Gastrocnemius medialis (tissue), 4 donors: Measurements from ENCODE around the gene SRSF8.

Experiments
- POLR2A ChIP-seq, 2 donors: fragments of 450-650 bp; IDR thresholded peaks; one replicate each; pipeline ENCODE4 v1.6.1; 2017; ENCODE audit warnings: antibody characterized with exemption in 2 of 2, mild to moderate bottlenecking in 2 of 2, moderate library complexity in 2 of 2
- TF ChIP-seq, protein P1 (sequence below), 5 experiments: fragments of 450-650 bp in 3 of 5; fragments of 200-600 bp in 2 of 5; sonication (generic) in 2 of 5; IDR thresholded peaks in 4 of 5; conservative IDR thresholded peaks in 1 of 5; 1 replicate in 4 of 5; 2 replicates in 1 of 5; pipeline ENCODE4 v1.5.1; 2016 to 2019; ENCODE audit warnings: antibody characterized with exemption in 5 of 5, mild to moderate bottlenecking in 3 of 5, moderate library complexity in 3 of 5

DNA sequence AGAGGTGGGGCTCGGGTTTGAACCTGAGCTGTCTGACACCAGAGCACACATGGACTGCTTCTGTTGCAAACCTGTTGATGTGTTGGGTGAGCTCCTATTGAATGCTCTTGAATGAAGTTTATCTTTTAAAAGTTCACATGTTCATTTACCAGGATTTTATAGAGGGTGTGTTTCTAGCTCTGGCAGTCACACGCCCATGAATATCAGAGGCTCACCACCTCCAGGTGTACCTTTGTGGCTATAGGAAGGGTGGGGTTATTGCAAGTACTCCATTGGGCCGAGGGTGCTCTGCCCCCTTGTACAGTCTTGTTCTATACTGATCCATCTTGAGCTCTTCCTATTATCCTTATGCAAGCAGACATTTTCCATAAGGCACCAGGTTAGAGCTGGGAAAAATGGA lies 32.1 kb downstream of the SRSF8 start:
- TF ChIP-seq, protein P1, sequence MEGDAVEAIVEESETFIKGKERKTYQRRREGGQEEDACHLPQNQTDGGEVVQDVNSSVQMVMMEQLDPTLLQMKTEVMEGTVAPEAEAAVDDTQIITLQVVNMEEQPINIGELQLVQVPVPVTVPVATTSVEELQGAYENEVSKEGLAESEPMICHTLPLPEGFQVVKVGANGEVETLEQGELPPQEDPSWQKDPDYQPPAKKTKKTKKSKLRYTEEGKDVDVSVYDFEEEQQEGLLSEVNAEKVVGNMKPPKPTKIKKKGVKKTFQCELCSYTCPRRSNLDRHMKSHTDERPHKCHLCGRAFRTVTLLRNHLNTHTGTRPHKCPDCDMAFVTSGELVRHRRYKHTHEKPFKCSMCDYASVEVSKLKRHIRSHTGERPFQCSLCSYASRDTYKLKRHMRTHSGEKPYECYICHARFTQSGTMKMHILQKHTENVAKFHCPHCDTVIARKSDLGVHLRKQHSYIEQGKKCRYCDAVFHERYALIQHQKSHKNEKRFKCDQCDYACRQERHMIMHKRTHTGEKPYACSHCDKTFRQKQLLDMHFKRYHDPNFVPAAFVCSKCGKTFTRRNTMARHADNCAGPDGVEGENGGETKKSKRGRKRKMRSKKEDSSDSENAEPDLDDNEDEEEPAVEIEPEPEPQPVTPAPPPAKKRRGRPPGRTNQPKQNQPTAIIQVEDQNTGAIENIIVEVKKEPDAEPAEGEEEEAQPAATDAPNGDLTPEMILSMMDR (IDR thresholded peaks at IDR 0.05 in 4 of 5, conservative IDR thresholded peaks at IDR 0.05 in 1 of 5), result no peak
- no peak for TF ChIP-seq POLR2A (IDR thresholded peaks at IDR 0.05)
